HG03039 (cell line): ENCODE results near the gene LMNA.
"Not testable (repeated sequence)": the region's sequence is repeated elsewhere in the genome, so short reads cannot be mapped to it uniquely, and the experiment has no call there.

Source experiments
- ATAC-seq: cut with Tn5 transposase; IDR thresholded peaks from one replicate; pipeline ENCODE4 v1.9.1; 2021; ENCODE audit warnings: mild to moderate bottlenecking, moderate library complexity; ENCODE audit not compliant: unreplicated experiment

LMNA gene

DNA sequence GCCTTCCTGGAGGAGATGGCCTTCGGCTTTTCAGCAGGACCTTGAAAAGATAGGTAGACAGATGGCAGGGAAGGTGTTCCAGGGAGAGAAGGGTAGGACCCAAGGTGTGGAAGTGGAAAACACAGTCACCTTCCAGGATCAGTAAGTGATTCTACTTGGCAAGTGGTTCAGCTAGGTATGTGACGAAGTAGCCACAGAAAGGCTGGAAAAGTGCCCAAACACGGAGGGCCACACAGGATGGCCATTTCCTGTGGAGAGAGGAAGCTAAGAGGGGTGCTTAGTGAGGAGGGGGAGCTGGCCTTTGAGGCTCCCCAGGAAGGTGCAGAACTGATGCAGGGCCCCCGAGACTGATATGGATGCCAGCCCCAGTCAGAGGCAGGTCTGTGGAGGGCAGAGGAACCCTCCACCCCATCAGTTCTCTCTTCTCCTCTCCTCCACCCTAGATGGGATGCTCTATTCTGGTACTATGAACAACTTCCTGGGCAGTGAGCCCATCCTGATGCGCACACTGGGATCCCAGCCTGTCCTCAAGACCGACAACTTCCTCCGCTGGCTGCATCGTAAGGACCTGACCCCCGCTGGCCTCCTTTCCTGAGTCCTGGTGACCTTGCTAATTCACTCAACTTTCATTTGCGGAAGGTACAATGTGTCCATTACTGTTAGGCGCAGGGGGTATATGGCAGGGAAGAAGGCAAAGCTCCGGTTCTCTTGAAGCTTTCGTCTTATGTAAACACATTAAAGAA, 45.7 kb downstream of the LMNA start:
- no peak for ATAC-seq

DNA sequence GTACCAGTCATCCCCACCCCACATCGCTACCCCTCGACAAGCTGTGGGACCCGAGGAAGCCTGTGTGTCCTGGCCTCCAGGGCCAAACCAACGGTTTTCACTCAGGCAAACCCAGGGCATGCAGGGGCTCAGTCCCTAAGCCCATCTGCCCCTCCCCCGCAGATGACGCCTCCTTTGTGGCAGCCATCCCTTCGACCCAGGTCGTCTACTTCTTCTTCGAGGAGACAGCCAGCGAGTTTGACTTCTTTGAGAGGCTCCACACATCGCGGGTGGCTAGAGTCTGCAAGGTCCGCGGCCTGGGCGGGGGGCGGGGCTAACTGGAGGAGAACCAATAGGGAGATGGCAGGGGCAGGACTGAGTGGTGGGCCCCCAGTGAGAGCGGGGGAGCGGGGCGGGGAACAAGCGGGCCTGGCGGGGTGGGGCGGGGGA, 46.2 kb downstream of the LMNA start:
- ATAC-seq: no peak

DNA sequence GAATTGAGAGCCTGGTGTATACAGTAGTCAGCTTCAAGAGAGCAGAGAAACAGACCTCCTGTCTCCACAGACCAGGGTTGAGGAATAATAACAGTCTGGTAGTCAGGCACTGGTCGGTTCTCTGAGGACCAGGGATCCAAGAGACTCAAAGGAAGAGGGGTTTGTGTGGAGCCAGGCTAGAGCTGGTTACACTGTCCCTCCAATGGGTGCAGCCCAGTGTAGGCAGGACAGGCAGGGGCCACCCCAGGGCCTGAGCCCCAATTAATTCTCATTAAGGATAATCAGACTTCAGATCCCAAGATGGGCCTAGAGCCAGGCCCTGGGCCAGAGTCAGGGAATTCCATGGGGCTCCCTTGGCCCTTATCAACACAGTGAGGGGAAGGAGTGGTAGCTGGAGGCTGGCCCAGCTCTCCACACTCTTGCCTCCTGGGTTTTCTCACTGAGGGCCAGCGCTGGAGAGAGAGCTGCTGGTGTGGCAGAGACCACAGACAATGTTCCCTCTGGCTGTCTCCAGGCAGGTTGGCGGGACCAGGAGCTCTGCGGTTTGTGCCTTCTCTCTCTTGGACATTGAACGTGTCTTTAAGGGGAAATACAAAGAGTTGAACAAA, 48.0 kb downstream of the LMNA start:
- ATAC-seq: no peak

DNA sequence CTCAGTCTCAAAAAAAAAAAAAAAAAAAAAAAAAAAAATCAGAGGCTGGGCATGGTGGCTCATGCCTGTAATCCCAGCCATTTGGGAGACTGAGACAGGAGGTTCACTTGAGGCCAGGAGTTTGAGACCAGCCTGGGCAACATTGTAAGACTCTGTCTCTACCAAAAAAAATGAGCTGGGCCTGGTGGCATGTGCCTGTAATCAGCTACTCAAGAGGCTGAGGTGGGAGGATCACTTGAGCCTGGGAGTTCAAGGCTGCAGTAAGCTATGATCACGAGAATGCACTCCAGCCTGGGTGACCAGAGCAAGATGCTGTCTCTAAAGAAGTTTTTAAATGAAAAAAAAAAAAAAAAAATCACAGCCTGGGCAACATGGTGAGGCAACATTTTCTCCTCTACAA, 49.2 kb downstream of the LMNA start:
- ATAC-seq: no peak

DNA sequence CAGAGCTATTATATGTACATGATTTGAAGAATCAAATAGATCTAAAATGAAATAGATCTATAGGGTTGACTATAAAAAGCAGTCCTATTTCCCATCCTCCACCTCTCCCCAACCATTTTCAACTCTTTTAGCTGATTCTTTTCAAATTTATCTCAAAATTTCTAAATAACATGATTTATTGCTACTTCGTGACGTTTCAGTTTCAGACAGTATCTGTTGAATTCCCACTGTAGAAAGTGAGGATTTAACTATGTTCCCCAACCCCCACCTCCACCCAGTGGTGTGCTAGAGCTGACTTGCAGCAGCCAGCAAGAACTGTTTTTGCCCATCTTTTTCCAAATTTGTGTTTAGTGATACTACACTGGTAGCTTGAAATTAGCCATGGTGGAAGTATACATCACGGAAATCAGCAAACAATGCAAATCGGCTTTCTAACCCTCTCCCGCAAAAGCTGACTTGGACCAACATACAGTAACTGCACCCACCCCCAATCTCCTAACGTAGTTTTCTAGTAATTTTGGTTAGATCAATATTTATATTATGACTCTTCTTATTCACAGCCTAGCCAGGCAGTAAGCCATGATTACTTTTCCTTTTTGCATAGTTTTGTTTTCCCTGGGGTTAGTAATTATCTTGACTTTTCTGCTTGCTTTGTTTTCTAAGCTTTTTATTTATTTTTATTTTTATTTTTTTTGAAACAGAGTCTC, 49.8 kb downstream of the LMNA start:
- ATAC-seq: no peak

DNA sequence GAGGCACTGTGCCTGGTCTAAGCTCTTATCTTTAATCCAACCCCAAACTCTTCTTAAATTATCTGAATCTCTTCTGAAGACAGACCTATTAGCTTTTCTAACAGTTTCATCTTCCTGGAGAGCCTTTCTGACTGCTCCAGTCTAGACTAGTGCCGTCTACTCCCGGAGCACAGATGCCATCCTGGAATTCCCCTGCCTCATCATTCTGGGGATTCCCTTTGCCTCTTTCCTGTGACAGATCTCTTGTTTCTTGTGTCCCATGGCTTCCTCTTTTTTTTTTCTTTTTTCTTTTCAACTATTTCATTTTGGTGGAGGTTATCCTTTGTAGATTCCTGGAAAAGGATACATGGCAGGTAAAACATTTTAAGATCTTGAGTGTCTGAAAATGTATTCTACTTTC, 50.6 kb downstream of the LMNA start:
- ATAC-seq: no peak

DNA sequence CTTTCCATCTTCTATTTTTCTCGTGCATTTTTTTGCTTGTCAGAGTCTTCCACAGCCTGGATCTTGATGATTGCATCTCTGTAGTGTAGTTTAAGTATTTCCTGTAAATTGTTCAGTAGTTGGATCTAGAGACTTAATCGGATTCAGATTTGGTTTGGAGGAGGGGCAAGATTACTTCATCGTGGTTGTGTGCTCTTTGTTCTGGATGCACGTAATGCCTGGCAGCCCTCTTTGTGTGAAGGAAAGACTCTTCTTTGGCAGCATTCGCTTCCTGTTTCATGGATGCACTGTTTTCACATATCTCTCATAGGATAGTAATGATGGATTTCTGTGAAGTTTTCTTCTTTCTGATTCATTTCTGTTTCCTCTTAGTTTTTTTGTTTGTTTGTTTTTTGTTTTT, 53.0 kb downstream of the LMNA start:
- ATAC-seq: no peak

DNA sequence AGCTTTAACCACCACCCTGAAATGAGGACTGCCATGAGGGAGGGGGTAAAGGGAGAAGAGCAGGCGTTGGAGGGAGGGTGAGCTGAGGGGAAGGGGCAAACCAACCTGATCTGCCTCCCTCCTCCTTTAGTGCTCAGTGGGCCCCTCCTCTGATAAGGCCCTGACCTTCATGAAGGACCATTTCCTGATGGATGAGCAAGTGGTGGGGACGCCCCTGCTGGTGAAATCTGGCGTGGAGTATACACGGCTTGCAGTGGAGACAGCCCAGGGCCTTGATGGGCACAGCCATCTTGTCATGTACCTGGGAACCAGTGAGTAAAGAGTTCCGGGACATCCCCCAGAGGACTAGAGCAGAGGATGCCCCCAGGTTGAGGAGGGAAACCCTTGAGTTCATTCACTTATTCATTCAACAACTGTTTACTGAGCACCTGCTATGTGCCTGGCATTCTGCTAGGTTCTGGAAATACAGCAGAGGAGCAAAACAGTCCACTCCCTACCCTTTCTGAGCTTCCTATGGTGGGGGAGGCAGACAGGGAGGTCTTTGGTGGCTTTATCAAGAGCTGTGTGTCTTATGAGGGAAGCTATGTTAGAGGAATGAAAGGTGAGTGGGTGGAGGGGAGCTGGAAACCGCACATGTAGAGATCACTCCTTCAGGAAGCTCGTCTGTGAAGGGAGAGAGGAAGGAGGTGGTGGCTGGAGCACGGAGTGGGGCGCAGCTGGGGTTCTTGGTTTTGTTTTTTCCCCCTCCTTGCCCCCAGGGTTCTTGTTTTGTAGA, 58.4 kb downstream of the LMNA start:
- ATAC-seq: no peak

DNA sequence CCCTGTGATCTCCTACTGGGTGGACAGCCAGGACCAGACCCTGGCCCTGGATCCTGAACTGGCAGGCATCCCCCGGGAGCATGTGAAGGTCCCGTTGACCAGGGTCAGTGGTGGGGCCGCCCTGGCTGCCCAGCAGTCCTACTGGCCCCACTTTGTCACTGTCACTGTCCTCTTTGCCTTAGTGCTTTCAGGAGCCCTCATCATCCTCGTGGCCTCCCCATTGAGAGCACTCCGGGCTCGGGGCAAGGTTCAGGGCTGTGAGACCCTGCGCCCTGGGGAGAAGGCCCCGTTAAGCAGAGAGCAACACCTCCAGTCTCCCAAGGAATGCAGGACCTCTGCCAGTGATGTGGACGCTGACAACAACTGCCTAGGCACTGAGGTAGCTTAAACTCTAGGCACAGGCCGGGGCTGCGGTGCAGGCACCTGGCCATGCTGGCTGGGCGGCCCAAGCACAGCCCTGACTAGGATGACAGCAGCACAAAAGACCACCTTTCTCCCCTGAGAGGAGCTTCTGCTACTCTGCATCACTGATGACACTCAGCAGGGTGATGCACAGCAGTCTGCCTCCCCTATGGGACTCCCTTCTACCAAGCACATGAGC, 62.2 kb downstream of the LMNA start:
- ATAC-seq: no peak

DNA sequence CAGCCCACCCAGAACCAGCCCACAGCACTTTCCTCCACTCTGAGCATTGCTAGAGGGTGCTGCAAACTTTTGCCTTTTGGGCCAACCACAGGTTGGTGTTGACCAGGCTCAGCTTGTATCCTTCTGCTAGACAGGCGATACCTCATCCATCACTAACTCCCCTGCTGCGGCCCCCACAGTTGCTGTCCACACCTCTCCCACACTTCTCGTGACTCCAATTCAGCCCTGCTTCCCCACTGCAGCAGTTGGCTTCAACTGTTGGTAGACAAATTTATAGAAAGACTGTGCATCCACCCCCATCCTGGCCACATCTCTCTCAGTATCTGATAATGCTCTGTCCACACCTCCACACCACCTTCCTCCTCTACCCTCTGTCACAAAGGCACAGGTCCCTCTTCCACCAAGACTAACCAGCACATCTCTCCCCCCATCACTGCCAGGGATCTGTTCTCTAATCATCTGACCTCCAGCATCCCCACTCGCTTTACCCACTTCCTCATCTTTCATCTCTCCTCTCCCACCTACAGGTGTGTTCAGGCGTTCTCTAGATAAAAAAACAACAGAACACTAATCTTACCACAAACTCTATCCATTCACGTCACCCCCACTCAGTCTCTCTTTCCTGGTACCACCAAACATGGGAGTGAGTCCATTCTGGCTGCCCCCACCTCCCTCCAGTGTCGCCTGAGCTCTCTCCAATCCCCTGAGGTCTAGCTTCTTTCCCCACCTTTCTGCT, 63.6 kb downstream of the LMNA start:
- ATAC-seq: no peak

DNA sequence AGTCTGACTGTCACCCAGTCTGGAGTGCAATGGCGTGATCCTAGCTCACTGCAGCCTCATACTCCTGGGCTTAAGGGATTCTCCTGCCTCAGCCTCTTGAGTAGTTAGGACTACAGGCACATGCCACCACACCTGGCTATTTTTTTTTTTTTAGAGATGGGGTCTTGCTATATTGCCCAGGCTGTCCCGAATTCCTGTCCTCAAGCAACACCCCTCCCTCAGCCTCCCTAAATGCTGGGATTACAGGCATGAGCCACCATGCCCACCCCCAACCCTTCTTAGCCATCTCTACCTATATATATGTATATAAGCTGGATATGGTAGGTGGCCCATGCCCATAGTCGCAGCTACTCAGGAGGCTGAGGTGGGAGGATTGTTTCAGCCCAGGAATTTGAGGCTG, 66.0 kb downstream of the LMNA start:
- no peak for ATAC-seq

DNA sequence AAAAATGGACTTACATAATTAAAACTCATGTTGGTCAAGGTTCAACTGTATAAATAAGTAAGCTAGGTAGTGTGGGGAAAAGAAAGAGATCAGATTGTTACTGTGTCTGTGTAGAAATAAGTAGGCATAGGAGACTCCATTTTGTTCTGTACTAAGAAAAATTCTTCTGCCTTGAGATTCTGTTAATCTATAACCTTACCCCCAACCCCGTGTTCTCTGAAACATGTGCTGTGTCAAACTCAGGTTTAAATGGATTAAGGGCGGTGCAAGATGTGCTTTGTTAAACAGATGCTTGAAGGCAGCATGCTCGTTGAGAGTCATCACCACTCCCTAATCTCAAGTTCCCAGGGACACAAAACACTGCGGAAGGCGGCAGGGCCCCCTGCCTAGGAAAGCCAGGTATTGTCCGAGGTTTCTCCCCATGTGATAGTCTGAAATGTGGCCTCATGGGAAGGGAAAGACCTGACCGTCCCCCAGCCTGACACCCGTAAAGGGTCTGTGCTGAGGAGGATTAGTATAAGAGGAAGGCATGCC, 66.9 kb downstream of the LMNA start:
- not testable (repeated sequence) for ATAC-seq

DNA sequence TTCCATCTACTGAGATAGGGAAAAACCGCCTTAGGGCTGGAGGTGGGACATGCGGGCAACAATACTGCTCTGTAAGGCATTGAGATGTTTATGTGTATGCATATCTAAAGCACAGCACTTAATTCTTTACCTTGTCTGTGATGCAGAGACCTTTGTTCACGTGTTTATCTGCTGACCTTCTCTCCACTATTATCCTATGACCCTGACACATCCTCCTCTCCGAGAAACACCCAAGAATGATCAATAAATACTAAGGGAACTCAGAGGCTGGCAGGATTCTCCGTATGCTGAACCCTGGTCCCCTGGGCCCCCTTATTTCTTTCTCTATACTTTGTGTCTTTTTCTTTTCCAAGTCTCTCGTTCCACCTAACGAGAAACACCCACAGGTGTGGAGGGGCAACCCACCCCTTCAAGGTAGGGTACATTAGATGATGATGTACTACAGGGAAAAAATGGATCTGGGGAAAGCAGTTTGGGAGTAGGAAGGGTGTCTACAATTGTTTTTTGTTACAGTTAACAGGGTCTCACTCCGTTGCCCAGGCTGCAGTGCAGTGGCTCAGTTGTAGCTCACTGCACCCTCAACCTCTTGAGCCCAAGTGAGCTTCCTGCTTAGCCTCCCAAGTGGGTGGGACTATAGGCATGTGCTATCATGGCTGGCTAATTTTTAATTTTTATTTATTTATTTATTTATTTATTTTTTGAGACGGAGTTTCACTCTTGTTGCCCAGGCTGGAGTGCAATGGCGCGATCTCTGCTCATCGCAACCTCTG, 67.7 kb downstream of the LMNA start:
- not testable (repeated sequence) for ATAC-seq

DNA sequence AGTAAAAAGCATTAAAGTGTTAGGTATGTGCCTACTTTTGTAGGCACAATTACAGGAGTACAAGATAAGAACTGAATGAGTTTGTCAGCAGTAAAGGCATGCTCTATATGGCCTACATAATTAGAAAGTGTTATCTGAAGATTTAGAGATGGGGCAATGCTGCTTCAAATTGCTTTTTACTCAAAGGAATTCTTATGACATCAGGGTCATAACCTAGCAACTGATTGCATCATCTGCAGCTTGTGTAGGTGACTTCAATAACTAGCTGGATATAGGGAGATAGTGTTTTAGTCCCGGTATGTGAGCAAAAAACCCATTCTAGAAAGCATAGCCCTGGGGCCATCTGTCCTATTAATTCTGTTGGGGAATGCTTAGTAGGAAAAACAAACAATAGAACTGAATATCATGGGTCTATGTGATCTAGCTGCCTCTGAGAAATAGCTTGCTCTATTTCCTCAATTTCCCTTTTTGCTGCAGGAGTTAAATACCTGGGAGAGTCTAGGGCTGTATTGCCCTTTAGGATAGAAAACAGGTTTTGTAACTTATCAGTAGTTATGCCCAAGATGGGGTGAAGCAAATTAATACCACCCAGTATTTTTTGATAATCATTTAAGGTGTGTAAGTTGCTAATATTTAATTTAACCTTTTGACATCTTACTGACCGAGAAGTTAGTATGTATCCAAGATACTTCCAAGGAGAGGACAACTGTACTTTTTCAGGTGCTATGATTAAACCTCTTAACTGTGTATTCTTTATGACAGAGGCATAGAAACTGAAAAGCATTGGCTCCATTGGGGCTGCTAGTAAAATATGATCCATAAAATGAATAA, 72.1 kb downstream of the LMNA start:
- not testable (repeated sequence) for ATAC-seq
